D721Med (cell line): ENCODE data around the gene GPR3.
"Not testable (repeated sequence)": the region's sequence is repeated elsewhere in the genome, so short reads cannot be mapped to it uniquely, and the experiment has no call there.

ENCODE experiments used
- DNase-seq: peaks from one replicate; pipeline ENCODE4 v3.0.0; 2011; ENCODE audit warnings: low spot score; ENCODE audit not compliant: insufficient read length
- FAIRE-seq: peaks from 2 replicates; lab custom pipeline; 2011; peaks lifted over from hg19 to GRCh38; lab: Jason Lieb, UNC
- CTCF ChIP-seq: IDR thresholded peaks from 2 replicates; pipeline ENCODE4 v1.5.1; 2012; ENCODE audit warnings: mild to moderate bottlenecking, control low read depth; ENCODE audit not compliant: insufficient read depth; ENCODE audit errors: missing control alignments

GPR3 gene

GRCh38 chr1:27403065-27403726 is 10.8 kb downstream of the GPR3 start:
- DNase-seq (no peak), FAIRE-seq (no peak)
- TF ChIP-seq CTCF: peak; percentile 11

GRCh38 chr1:27403931-27404330 is 11.5 kb downstream of the GPR3 start:
- FAIRE-seq: no peak
- no peak for DNase-seq
- no peak for TF ChIP-seq CTCF

- TF ChIP-seq CTCF: no peak
- DNase-seq (no peak), FAIRE-seq (no peak)
These were observed 12.7 kb downstream of the GPR3 start for GRCh38 chr1:27405074-27405473.

GRCh38 chr1:27405598-27406361 is 13.4 kb downstream of the GPR3 start:
- not testable (repeated sequence) for FAIRE-seq

GRCh38 chr1:27406362-27406680 is 13.9 kb downstream of the GPR3 start:
- FAIRE-seq: no peak
- no peak for TF ChIP-seq CTCF
- no peak for DNase-seq

More at GRCh38 chr1:27405598-27406361, 13.4 kb downstream of the GPR3 start:
- DNase-seq: not testable (repeated sequence)

GRCh38 chr1:27406791-27407190 is 14.4 kb downstream of the GPR3 start:
- not testable (repeated sequence) for DNase-seq, FAIRE-seq

GRCh38 chr1:27408151-27408550 is 15.7 kb downstream of the GPR3 start:
- TF ChIP-seq CTCF: no peak
- DNase-seq (no peak), FAIRE-seq (no peak)

GRCh38 chr1:27409669-27410068 is 17.2 kb downstream of the GPR3 start:
- no peak for FAIRE-seq
- no peak for DNase-seq

More at GRCh38 chr1:27409669-27410068, 17.2 kb downstream of the GPR3 start:
- TF ChIP-seq CTCF: no peak
